ENCODE results near the gene KCNE4. TPM values are rescaled to one million over a fixed set of nuclear protein-coding genes. Genes with fewer than 3 reads are reported as not detected.
A peak's percentile ranks its signal among the peaks of the same experiment; 100 is the strongest.

The KCNE4 gene
- polyA plus RNA-seq, 6 donors from 2014 or later: not detected

DNA sequence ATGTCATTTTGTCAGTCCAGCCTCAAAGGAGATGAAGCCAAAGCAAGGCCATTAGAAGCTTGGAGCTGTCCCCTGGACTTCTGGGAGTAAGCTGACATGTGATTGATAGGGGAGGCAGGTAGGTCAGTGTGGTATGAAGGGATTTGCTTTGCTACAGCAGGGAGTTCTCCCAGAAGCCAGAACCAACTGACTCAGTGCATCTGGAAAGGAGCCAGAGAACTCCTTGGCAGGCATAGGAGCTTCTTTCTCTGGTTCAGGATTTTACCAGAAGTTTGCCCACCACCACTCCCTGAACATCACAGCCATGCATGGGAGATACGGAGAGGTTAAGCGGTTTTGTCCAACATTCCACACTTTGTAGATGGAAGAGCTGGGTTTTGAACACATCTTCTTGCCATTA, 24.5 kb upstream of the KCNE4 start:
- H3K4me1 Mint-ChIP-seq: no peaks in the 10 kb centered on the region
- peaks cover 0 to 11% (median 9%) of the 10 kb centered on the region in 7 donors for H3K9me3 Mint-ChIP-seq
- H3K36me3 Mint-ChIP-seq: peaks cover 0 to 3% of the 10 kb centered on the region in 2 donors
- DNase-seq (no peak), ATAC-seq (ENCODE audit: low read depth in 2 of 2) (no peak)
- no peak overlapping the region for H3K4me3 Mint-ChIP-seq
- H3K27ac Mint-ChIP-seq: no peak overlapping the region
- H3K27me3 Mint-ChIP-seq: peaks cover 0 to 5% (median 0%) of the 10 kb centered on the region in 3 donors

DNA sequence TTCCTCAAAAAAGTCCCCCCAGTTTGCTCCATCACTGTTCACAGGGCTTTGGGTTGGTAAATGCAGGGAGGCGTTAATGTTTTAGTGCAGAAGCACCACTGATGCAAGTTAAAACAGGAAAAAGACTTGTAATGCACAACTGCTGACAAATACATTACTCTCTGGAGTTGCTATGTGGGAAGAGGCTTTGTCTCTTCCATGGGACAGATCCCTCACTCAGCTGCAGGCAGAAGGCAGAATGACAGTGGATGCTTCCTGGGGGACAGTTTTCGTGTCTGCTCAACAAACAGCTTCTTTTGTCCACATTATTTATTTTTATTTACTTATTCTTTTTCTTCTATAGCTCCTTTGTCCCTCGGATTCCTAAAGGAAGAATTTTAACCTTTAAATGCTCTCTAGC, 22.7 kb upstream of the KCNE4 start:
- ATAC-seq (ENCODE audit: low read depth in 2 of 2) (no peak), DNase-seq (no peak)
- H3K9me3 Mint-ChIP-seq: peaks cover 3 to 21% (median 11%) of the 10 kb centered on the region in 7 donors
- H3K36me3 Mint-ChIP-seq: peaks cover 0 to 5% of the 10 kb centered on the region in 2 donors
- H3K4me1 Mint-ChIP-seq: no peaks in the 10 kb centered on the region
- no peak overlapping the region for H3K27ac Mint-ChIP-seq
- H3K27me3 Mint-ChIP-seq: peaks cover 0 to 5% (median 0%) of the 10 kb centered on the region in 3 donors
- H3K4me3 Mint-ChIP-seq: no peak overlapping the region

DNA sequence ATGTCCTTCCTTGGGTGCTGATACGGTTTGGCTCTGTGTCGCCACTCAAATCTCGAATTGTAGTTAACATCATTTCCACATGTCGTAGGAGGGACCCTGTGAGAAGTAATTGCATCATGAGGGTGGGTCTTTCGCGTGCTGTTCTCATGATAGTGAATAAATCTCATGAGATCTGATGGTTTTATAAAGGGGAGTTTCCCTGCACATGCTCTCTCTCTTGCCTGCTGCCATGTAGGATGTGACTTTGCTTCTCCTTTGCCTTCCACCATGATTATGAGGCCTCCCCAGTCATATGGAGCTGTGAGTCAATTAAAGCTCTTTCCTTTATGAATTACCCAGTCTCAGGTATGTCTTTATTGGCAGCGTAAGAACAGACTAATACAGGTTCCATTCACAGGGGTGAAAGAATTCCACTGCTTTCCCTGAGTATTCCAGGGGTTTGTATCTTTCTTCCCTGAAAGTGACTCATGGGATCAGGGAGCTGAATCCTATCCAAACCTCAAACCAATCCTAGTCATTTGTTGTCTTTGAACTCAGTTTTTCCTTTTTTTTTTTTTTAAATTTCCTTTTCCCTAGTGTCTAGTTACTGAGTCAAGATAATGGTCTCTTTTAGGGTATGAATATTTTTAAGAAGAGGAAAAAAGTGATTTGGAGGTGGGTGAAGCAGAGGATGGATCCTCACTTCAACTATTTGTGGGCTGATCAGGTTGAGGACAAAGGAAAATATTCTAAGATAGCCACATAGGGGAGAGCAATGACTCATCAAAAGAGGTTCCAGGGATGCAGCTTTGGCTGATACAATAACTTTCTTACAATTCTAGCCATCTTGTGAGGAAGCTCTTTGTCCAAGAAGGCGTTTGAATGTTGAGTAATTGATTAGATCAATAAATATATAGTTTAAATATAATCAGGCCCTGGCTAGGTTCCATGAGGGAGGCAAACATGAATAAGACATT, 19.5 kb upstream of the KCNE4 start:
- DNase-seq (no peak), ATAC-seq (ENCODE audit: low read depth in 2 of 2) (no peak)
- no peak overlapping the region for H3K4me3 Mint-ChIP-seq
- no peak overlapping the region for H3K27ac Mint-ChIP-seq
- peaks cover 3 to 23% (median 10%) of the 10 kb centered on the region in 7 donors for H3K9me3 Mint-ChIP-seq
- H3K36me3 Mint-ChIP-seq: peaks cover 0 to 5% of the 10 kb centered on the region in 2 donors
- no peaks in the 10 kb centered on the region for H3K4me1 Mint-ChIP-seq
- peaks cover 0 to 9% (median 8%) of the 10 kb centered on the region in 3 donors for H3K27me3 Mint-ChIP-seq

DNA sequence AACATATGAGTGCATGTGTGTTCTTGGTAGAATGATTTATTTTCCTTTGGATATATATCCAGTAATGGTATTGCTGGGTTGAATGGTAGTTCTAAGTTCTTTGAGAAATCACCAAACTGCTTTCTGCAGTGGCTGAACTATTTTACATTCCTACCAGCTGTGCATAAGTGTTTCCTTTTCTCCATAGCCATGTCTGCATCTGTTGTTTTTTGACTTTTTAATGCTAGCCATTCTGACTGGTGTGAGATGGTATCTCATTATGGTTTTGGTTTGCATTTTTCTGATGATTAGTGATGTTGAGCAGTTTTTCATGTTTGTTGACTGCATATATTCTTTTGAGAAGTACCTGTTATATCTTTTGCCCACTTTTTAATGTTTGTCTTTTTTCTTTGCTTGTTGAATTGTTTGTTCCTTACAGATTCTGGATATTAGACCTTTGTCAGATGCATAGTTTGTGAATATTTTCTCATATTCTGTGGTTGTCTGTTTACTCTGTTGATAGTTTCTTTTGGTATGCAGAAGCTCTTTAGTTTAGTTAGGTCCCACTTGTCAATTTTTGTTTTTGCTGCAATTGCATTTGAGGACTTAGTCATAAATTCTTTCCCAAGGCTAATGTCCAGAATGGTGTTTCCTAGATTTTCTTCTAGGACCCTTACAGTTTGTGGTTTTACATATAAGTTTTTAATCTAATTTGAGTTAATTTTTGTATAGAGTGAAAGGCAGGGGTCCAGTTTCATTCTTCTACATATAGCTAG, 17.6 kb upstream of the KCNE4 start:
- ATAC-seq (ENCODE audit: low read depth in 2 of 2) (no peak), DNase-seq (no peak)
- H3K36me3 Mint-ChIP-seq: peaks cover 0 to 5% of the 10 kb centered on the region in 2 donors

DNA sequence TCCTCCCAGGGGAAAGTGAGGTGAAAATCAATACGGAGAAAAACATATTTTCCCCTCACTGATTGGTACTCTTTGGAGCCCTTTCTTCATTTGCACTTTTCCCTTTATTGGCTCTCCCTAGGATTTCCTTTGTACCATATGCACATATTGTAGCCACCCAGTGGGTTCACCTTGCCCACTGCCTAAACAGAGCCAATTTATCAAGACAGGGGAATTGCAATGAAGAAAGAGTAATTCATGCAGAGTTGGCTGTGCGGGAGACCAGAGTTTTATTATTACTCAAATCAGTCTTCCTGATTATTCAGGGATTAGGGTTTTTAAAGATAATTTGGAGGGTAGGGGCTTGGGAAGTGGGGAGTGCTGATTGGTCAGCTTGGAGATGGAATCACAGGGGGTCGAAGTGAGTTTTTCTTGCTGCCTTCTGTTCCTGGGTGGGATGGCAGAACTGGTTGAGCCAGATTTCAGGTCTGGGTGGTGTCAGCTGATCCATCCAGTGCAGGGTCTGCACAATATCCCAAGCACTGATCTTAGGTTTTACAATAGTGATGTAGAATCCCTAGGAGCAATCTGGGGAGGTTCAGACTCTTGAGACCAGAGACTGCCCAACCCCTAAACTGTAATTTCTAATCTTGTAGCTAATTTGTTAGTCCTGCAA, 15.1 kb upstream of the KCNE4 start:
- Mint-ChIP-seq H3K4me1 (no peaks in the 10 kb centered on the region), H3K9me3 (peaks cover 3 to 19% (median 8%) of the 10 kb centered on the region in 7 donors), H3K36me3 (peaks cover 0 to 5% of the 10 kb centered on the region in 2 donors), H3K27me3 (peaks cover 0 to 9% (median 7%) of the 10 kb centered on the region in 3 donors), H3K4me3 (no peak overlapping the region), H3K27ac (no peak overlapping the region)
- ATAC-seq (ENCODE audit: low read depth in 2 of 2): no peak
- DNase-seq: no peak

More for the DNA sequence above, 17.6 kb upstream of the KCNE4 start:
- no peaks in the 10 kb centered on the region for H3K4me1 Mint-ChIP-seq
- no peak overlapping the region for H3K4me3 Mint-ChIP-seq
- H3K27ac Mint-ChIP-seq: no peak overlapping the region
- peaks cover 3 to 23% (median 9%) of the 10 kb centered on the region in 7 donors for H3K9me3 Mint-ChIP-seq
- H3K27me3 Mint-ChIP-seq: peaks cover 0 to 9% (median 7%) of the 10 kb centered on the region in 3 donors

DNA sequence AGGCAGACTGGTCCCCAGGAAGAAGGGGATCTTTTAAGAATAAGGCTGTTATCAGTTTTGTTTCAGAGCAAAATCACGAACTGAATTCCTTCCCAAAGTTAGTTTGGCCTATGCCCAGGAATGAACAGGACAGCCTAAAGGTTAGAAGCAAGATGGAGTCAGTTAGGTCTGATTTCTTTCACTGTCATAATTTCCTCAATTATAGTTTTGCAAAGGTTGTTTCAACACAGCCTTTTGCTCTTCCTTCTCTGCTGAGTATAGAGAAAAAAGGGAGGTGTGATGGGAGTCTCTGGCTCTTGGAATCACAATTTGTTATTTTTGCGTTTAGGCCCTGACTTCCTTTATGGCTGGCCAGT, 14.6 kb upstream of the KCNE4 start:
- Mint-ChIP-seq H3K4me1 (no peaks in the 10 kb centered on the region), H3K9me3 (peaks cover 2 to 14% (median 5%) of the 10 kb centered on the region in 7 donors), H3K4me3 (no peak overlapping the region), H3K27ac (no peak overlapping the region), H3K36me3 (peaks cover 0 to 3% of the 10 kb centered on the region in 2 donors), H3K27me3 (peaks cover 0 to 9% (median 7%) of the 10 kb centered on the region in 3 donors)
- ATAC-seq (ENCODE audit: low read depth in 2 of 2) (no peak), DNase-seq (no peak)

DNA sequence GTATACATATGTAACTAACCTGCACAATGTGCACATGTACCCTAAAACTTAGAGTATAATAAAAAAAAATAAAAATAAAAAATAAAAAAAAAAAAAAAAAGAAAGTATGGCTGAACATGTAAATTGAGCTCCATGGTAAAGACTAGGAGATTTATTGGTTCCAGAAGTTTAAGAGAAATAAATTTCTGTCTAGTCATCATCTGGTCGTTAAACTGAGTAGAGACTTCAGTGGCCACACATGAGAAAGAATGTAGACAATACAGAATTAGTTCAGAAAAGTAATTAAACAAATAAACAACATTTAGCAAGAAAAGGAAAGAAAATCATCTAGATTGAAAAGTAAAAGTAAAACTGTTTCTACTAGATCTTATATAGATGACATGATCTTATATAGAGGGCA, 12.4 kb upstream of the KCNE4 start:
- Mint-ChIP-seq H3K27me3 (peaks cover 0 to 9% (median 7%) of the 10 kb centered on the region in 3 donors), H3K27ac (no peak overlapping the region), H3K4me3 (no peak overlapping the region), H3K36me3 (no peaks in the 10 kb centered on the region), H3K4me1 (no peaks in the 10 kb centered on the region), H3K9me3 (peaks cover 0 to 6% (median 2%) of the 10 kb centered on the region in 7 donors)
- ATAC-seq (ENCODE audit: low read depth in 2 of 2) (no peak), DNase-seq (no peak)

DNA sequence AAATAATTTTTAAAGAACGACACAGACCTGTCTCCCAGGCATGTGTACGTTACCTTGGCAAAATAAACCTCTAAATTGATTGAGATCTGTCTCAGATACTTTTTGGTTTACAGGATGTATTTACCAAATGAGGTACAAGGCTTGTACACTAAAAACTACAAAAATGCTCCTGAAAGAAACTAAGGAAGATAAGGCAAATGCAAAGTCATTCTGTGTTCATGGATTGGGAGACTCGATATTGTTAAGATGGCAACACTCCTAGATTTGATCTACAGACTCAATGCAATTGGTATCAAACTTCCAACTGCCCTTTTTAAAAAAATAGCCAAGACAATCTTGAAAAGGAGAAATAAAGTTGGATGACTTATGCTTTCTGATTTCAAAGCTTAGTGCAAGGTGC, 11.5 kb upstream of the KCNE4 start:
- no peak for ATAC-seq (ENCODE audit: low read depth in 2 of 2)
- no peak overlapping the region for H3K27ac Mint-ChIP-seq
- no peak overlapping the region for H3K4me3 Mint-ChIP-seq
- no peaks in the 10 kb centered on the region for H3K36me3 Mint-ChIP-seq
- H3K9me3 Mint-ChIP-seq: peaks cover 0 to 6% (median 1%) of the 10 kb centered on the region in 7 donors
- no peak for DNase-seq
- no peaks in the 10 kb centered on the region for H3K4me1 Mint-ChIP-seq
- H3K27me3 Mint-ChIP-seq: peaks cover 0 to 9% (median 7%) of the 10 kb centered on the region in 3 donors

DNA sequence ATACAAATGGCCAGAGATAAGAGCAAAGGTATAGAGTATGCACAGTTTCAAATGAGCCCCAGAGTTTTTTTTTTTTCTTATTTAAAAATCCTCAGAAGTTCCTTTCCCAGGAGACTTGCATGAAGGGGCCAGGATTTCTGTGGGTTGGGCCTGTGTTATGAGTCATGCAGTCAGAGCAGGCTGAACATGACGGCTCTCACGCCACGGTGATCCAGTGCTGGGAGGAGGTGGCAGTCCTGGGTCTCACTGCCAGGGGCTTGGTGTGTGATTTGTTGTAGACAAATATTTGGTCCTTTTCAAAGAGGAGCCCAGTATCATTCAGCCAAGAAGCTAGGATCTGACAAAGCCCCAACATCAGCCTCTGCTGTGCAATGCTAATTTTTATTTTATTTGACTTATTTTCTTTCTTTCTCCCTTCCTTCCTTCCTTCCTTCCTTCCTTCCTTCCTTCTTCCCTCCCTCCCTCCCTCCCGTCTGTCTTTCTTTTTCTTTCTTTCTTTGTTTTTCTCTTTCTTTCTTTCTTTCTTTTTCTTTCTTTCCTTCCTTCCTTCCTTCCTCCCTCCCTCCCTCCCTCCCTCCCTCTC, 10.4 kb upstream of the KCNE4 start:
- peaks cover 0 to 2% (median 0%) of the 10 kb centered on the region in 7 donors for H3K9me3 Mint-ChIP-seq
- DNase-seq (no peak), ATAC-seq (ENCODE audit: low read depth in 2 of 2) (no peak)
- no peak overlapping the region for H3K4me3 Mint-ChIP-seq
- no peaks in the 10 kb centered on the region for H3K4me1 Mint-ChIP-seq
- peaks cover 0 to 7% (median 0%) of the 10 kb centered on the region in 3 donors for H3K27me3 Mint-ChIP-seq
- no peak overlapping the region for H3K27ac Mint-ChIP-seq
- no peaks in the 10 kb centered on the region for H3K36me3 Mint-ChIP-seq

DNA sequence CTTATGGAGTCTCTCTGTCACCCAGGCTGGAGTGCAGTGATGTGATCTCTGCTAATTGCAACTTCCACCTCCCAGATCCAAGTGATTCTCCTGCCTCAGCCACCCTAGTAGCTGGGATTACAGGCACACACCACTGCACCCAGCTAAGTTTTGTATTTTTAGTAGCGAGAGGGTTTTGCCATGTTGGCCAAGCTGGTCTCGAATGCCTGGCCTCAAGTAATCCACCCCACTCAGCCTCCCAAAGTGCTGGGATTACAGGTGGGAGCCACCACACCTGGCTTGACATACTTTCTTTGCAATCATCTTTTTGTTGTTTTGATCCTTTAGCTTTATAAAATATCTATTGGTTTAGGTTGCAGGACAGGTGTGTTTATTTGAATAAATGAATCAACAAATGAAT, 9.7 kb upstream of the KCNE4 start:
- DNase-seq (no peak), ATAC-seq (ENCODE audit: low read depth in 2 of 2) (no peak)
- Mint-ChIP-seq H3K36me3 (no peaks in the 10 kb centered on the region), H3K9me3 (peaks cover 0 to 2% (median 0%) of the 10 kb centered on the region in 7 donors), H3K4me3 (peak overlapping the region in 1 of 8 donors; percentile 61), H3K4me1 (no peaks in the 10 kb centered on the region), H3K27me3 (peaks cover 0 to 11% (median 0%) of the 10 kb centered on the region in 3 donors), H3K27ac (no peak overlapping the region)

DNA sequence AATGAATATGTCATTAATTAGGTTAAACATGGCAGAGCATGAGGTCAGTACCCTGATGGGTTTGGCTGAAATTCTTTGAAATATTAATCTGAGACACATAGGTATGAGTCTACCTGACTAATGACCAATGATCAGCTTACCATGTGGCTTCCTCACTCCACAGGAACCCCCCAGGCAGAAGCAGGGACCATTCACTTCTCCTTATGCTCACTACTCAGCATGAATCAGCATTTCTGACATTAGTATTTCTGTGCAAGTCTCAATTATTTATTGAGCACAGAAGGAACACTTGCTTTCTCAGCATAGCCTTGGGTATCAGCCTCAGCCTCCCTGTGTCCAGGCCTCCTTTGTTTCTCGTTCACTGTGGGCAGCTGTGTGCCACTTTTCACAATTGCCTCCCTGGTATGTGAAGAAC, 9.3 kb upstream of the KCNE4 start:
- peak overlapping the region in 1 of 6 donors; percentile 53 for H3K27ac Mint-ChIP-seq
- H3K4me1 Mint-ChIP-seq: no peaks in the 10 kb centered on the region
- H3K27me3 Mint-ChIP-seq: peaks cover 0 to 11% (median 0%) of the 10 kb centered on the region in 3 donors
- no peak for DNase-seq
- no peak overlapping the region for H3K4me3 Mint-ChIP-seq
- H3K9me3 Mint-ChIP-seq: peaks cover 0 to 2% (median 0%) of the 10 kb centered on the region in 7 donors
- ATAC-seq (ENCODE audit: low read depth in 2 of 2): no peak
- H3K36me3 Mint-ChIP-seq: no peaks in the 10 kb centered on the region

DNA sequence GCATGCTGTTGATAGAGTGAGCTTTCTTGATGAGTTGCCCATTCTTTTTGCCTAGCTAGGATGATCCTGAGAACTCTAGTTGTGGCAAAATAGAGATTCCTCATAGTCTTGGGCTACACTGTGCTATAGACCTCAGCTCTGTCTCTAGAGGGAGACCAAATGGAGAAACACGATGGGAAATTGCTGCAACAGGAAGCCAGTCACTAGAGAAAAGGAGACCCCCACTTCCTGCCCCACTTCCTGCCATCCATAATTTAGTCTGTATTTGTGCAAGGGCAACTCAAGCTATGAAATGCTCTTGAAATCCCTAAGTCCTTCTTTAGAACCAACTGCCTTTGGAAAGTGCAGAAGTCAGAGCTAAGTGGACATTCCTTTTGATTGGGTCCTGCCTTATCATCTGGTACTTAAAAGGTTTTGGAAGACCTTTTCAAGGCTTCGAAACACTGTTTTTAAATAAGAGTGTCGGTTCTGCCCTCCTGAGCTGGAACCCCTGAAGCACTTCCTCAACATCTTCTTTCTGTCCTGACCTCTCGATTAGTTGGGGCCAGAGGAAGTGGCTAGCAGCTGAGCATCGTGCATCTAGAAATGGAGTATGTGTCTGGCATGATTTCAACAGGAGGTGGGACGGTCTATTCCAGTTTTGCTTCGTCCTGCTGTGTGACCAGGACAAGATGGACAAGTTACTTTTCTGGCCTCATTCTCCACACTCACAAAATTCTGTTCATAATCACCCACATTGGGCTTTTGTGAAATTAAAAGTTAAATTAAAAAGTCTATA, 8.6 kb upstream of the KCNE4 start:
- no peak for ATAC-seq (ENCODE audit: low read depth in 2 of 2)
- DNase-seq: no peak
- no peak overlapping the region for H3K27ac Mint-ChIP-seq
- peaks cover 0 to 11% (median 0%) of the 10 kb centered on the region in 3 donors for H3K27me3 Mint-ChIP-seq
- H3K4me3 Mint-ChIP-seq: no peak overlapping the region
- H3K36me3 Mint-ChIP-seq: no peaks in the 10 kb centered on the region
- H3K9me3 Mint-ChIP-seq: peaks cover 0 to 2% (median 0%) of the 10 kb centered on the region in 7 donors
- H3K4me1 Mint-ChIP-seq: no peaks in the 10 kb centered on the region
